Activated CD8-positive, alpha-beta memory T cell treated with anti-CD3 and anti-CD28 coated beads, Interleukin-2, amount 50 U/mL, for 1 hour (primary cell): ENCODE measurements around the gene PLD3.
"Not testable (repeated sequence)": the region's sequence is repeated elsewhere in the genome, so short reads cannot be mapped to it uniquely, and the experiment has no call there.

ENCODE experiments used
- DNase-seq: peaks from one replicate; pipeline ENCODE4 v3.0.0-alpha.2; 2020; ENCODE audit errors: extremely low read depth

Gene PLD3

DNA sequence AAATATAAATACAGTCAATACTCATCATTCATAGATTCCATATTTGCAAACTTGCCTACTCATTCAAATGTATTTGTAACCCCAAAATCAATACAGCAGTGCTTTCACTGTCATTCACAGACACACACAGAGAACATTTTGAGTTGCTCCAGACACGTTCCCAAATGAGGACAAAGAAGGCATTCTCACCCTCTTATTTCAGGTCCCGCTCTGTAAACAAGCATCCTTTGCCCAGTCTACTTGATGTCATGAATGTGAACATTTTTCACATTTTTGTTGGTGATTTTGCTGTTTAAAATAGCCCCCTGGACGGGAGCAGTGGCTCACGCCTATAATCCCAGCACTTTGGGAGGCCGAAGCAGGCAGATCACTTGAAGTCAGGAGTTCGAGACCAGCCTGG is 15.8 kb upstream of the PLD3 start:
- DNase-seq = no peak

DNA sequence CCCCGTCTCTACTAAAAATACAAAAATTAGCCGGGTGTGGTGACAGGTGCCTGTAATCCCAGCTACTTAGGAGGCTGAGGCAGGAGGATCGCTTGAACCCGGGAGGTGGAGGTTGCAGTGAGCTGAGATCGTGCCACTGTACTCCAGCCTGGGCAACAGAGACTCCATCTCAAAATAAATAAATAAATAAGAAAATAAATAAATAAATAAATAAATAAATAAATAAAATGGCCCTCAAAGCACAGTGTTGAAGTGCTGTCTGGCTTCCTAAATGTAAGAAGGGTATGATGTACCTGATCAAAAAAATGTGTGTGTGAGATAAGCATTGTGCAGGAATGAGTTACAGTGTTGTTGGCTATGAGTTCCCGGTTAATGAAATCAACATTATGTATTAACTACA is 15.4 kb upstream of the PLD3 start:
- DNase-seq = not testable (repeated sequence)

DNA sequence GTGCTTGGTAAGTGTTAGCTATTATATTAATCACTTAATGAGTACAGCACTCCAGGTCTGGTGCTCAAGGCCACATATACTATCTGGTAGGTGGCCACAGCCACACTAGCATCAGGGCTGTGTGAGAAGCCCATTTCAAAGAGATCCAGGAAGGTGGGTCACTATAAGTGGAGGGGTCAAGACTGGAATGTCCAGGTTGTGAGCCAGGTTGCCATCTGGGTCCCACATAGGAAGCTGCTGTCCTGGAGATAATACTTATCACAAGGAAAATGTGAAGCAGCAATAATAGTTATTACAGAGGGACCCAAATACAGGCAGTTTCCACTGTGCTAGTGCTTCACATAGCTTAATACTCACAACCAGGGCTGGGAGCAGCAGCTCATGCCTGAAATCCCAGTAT is 13.4 kb upstream of the PLD3 start:
- no peak for DNase-seq

DNA sequence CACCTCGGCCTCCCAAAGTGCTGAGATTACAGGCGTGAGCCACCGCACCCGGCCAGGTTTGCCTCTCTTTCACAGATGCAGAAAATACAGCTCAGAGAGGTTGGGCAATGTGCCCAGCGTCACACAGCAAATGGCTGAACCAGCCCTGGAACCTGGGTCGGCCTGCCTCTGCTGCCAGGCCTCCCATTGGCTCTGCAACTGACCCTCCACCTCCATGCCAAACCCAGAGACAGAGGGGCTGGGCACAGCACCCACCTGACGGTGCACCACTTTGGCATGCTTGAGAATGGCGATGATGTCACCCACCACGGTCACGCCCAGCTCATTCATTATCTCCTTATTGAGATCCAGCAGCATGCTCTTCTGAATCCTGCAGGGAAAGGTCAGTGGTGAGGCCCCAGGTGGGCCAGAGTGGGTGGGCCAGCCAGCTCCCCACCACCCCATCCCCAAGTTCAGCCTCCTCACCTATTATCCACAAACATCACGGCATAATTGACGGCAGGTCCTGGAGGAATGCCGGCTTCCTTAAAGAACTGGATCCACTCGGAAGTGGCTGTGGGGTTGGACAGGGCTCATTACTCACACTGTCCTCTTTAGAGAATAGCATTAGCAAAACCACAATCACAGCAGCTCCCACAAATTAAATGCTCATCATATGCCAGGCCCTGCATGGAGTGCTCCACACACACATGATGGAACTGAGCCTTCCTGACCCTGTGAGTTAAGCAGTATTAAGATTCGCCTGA is 12.5 kb upstream of the PLD3 start:
- DNase-seq = no peak

DNA sequence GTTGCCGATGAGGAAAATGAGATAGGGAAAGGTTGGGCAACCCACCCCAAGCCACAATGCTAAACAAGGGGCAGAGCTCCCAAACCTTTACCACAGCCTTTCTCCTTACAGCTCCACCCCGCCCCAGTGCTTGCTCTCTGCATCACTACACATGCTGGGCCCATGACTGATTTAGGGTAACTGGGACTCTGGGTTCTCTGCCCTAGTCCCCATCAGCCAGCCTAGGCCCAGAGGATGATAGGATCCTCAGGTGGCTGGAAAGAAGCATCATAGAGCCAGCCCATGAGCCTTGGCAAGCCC is 11.9 kb upstream of the PLD3 start:
- no peak for DNase-seq

DNA sequence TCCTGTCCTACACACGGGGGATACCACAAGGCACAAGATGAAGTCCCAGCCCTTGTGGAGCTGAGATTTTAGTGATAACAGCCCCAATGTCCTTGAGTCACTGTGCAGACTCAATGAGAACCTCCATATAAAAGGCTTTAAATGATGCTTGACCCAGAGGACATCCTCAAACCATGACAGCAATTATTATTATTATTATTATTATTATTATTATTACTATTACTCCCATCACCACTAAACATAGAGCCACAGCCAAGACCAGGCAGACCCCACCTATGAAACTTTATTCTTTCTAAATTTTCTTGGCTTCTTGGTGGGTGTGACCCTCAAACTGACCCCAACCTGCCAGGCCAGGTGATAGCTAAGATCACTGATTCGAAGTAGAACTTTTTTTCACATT is 11.4 kb upstream of the PLD3 start:
- no peak for DNase-seq

DNA sequence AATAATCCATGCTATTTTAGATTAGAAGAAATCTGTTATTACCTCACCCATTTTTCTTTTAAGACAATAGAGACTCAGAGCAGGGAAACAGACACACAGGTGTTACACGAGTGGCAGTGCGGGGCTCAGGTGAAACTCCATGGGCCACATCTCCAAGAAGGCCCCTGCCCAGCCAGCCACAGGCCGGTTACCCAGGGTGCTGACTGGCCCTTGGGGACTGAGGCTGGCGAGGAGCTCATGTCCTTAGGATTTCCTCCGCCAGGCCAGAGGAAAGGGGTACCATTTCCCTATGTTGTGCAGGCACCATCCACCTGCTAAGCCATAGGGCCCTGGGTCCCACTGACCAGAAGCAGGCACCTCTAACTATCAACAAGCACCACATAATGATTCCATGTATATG is 10.9 kb upstream of the PLD3 start:
- DNase-seq = no peak

DNA sequence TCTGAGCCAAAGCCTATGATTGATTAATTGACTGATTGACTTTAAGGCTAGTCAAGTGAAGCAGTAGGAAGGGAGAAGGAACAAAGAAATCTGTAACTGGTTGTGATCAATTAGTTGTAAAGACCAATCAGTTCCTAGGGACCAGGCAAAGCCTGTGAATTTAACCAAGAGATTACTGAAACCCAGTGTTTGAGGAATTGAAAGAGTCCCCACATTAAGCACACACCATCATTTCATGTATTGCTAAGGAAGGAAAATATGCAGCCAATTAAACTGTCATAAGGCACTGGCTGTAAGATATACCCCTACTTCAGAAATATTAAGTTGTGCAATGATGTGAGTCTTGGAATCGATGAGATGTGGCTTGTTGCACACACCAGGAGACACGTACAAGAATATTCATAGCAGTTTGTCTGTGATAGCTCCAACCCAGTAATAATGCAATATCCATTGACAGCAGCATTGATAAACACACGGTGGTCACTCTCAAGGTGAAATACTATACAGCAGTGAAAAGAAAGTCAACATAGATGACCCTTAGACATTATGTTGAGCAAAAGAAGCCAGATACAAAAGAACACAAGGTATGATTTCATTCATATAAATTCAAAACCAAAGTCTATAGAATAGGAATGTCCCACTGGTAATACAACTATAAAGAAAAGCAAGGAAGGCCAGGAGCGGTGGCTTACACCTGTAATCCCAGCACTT is 9.3 kb upstream of the PLD3 start:
- DNase-seq = no peak

DNA sequence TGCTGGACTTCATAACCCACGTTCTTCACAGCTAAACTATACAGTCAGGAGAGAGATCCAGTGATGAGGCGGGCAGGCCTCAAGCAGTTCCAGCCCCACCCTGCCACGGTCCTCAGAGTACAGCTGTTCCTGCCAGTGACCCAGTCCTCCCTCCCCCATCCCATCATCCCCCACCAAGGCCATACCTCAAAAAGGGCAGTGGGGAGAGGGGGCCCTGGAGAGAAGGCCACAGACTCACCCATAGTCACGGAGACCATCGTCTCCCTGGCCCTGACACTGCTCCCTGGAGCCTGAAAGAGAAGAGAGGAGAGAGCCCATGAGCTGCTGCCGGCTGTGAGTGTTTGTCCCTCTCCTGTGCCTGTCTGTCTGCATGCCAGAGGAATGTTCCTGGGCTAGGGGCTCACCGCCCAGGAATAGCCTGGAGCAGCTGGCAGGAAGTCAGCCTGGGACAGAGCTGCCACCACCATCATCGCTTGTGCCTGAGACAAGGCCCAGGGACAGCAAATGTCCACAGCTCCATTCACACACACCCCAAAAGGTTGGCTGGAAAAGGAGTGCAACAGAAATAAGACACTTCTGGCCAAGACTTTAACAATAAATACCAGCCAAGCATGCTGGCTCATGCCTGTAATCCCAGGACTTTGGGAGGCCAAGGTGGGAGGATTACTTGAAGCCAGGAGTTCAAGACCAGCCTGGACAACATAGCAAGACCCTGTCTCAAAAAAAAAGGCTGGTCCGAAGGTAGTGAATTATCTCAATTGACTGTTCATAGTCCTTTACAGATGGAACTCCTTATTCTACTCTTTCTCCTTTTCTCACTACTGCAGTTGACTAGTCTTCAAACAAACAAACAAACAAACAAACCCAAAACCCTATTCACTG is 6.7 kb upstream of the PLD3 start:
- no peak for DNase-seq

DNA sequence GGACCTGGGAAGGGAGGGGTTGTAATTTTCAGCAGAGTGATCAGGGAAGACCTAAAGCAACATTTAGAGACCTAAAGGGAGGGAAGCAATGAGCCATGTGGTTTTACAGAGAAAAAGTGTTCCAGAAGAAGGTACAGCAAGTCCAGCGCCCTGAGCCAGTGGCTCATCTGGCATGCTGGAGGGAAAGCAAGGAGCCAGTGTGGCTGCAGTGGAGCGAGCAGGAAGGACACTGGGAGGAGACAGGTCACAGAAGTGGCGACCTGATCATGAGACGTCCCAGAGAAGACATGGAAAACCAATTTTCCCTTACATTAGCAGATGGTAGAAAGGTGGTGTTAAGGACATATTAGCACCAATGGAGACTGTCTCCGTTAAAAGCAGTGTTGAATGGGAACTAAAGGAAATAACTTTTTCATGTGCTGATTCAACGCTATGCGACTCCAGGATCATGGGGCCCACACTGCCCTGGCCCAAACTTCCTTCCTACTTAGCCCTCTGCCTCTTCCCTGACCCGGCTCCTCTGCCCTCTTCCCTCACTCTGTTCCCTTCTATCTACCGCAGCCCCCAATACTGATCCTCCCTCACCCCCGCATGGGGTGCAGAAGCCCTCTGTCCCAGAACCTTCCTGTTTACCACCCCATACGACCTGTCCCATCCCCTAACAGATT is 5.7 kb upstream of the PLD3 start:
- DNase-seq = no peak

DNA sequence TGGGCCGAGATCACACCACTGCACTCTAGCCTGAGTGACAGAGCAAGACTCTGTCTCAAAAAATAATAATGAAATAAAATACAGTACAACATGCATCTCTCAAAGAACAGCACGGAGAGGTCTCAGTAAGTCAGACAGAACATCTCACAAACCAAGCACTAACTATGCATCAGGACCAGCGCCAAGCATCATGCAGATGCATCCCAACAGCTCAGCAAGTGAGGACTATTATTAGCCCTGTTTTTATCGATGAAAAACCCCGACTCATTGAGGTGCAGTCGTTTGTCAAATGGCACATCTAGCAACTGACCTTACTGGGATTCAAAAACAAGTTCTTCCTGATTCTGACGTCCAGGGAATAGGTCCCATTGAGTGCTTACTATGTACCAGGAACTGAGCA is 4.1 kb upstream of the PLD3 start:
- DNase-seq = no peak

DNA sequence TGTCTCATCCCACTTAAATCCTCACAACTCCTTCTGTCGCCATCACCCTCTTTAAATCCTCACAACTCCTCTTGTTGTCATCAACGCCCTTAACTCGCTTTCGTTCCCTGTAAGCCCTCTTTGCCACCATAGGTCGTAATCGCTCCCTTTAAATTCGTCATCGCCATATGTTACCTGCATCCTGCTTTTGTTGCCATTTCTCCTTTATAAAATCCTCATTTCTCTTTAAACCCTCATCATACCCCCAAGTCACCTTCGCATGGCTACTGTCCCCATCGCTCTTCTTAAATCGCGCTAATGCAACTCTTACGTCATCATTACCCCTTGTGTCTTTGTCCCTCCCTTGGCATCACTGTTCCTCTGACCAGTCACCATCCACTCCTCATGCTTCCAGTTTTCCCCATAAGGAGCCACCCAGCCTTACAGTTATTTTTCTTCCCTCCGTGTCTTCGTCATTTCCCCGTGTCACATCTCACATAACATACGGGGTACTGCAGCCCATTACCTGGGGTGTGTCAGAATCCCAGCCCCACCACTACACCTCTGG is 539 bp downstream of the PLD3 start:
- DNase-seq = no peak

DNA sequence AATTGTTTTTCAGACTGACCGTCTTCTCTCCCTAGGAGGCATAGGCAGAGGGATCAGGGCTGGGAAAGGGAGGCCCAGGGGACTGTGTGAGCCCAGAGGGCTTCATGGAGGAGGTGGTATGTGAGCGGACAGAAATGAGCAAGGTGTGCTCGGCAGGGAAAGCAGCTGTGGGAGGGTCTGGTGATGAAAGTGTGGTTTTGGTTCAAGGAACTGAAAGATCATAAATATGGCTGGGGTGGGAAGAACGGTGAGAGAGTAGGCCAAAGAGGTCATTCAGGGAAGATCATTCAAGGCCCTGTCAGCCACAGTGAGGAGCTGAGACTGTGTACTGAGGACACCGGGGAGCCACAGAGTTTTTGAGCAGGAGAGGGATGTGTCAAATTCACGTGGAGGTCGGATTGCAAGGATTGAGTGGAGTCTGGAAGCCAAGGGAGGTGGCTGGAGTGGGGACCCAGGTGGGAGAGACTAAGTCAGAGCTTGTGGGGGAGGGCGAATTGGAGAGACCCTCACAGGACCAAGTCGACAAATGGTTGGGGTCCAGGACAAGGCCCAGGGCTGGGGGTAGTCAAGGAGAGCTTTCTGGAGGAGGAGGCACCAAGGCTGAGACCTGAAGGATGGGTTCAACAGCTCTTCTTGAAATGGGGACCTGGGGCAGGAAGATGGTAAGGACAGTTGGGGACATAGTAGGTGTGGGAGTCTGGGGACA is 7.6 kb downstream of the PLD3 start:
- no peak for DNase-seq

DNA sequence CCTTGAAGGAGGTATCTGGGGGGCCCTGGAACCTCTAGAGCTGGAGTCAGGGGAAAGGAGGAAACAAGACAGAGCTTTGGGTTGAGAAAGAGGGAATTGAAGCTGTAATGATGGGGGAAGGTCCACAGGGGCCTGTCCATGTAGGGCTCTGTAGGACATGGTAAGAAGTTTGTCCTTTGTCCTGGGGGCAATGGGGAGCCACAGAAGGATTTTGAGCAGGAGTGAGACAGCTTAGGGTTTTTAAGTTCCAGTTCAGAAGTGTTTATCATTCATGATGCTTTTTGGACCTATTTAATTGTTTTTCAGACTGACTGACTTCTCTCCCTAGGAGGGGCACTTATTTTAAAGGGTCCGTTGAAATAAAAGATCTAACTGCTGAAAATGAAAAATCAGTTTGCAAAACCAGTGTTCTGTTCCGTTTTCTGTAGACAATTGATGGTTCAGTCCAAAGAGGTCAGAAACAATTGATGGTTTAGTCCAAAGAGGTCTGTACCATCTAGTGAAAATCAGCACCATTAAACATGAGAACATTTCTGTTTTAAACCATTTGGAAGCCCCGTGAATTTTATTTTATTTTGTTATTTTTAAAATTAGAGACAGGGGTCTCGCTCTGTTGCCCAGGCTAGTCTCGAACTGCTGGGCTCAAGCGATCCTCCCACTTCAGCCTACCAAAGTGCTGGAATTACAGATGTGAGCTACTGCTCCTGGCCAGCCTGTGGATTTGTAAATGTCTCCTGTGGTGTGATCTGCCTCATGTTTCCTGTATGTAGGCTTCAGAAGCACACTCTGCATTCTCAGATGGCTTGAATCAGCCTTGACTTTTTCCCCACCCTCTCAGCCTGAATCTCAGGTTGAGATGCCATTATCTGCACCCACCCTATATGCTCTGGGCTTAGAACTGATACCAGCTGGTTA is 8.4 kb downstream of the PLD3 start:
- DNase-seq = no peak

DNA sequence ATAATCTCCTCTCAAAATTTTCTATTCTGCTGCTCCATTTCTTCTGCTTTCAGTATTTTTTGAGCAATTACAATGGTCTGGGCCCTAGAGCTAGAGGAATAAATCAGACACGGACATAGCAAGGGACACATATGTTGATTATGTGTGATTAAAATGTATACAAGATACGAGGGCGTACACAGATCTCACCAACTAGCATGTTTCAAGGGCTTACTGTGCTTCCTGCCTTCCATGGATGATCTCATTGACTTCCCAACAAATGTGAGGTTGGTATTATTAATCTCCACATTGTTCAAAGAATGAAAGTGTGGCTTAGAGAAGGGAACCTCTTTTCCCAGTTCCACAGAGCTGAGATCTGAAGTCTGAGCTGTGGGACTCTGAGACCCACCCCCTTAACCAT is 9.1 kb downstream of the PLD3 start:
- no peak for DNase-seq

DNA sequence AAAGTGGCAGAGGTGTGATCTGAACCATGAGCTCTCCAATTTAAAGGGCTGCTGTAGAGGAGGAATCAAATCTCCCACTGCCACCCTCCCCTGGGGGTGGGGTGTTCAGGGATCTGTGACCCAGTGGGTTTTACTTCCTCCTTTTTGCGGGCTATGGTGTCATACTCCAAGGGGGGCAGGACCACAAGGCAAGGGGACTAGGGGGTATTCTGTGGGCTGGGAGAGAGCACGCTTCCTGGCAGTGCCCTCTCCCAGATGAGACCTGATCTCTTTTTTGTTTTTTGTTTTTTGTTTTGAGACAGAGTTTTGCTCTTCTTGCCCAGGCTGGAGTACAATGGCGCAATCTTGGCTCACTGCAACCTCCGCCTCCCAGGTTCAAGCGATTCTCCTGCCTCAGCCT is 10.3 kb downstream of the PLD3 start:
- no peak for DNase-seq

DNA sequence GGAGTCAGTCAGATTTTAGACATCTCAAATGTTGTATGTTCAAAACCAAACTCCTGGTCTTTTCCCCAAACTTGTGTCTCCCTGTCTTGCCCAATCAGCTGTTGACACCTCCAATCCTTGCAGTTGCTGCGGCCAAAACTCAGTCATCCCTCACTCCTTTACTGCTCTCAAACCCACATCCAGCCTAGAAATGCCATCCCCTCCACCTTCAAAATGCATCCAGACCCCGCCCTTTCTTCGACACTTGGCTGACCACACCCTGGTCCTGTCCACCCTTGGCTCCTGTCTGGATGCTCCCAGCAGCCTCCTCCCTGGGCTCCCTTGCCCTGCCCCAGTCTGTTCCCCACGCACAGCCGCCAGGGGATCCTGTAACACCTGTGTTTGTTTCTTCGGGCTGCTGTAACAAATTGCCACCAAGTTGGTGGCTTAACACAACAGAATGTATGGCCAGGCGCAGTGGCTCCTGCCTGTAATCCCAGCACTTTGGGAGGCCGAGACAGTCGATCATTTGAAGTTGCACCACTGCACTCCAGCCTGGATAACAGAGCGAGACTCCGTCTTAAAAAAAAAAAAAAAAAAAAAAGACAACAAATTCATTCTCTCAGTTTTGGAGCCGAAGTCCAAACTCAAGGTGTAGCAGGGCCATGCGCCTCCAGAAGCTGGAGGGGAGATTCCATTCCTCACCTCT is 11.7 kb downstream of the PLD3 start:
- no peak for DNase-seq

DNA sequence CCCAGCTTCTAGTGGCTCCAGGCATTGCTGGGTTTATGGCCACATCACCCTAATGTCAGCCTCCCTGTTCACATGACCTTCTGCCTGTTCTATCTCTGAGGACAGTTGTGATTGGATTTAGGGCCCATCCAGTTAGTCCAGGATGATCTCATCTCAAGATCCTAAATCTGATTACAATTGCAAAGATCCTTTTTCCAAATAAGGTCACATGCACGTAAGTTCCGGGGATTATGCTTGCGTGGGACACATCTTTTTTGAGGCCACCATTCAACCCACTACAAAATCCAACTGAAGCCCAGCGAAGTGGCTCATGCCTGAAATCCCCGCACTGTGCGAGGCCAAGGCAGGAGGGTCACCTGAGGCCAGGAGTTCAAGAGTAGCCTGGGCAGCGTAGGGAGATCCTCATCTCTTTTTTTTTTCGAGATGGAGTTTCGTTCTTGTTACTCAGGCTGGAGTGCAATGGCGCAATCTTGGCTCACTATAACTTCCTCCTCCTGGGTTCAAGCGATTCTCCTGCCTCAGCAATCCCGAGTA is 12.3 kb downstream of the PLD3 start:
- no peak for DNase-seq

DNA sequence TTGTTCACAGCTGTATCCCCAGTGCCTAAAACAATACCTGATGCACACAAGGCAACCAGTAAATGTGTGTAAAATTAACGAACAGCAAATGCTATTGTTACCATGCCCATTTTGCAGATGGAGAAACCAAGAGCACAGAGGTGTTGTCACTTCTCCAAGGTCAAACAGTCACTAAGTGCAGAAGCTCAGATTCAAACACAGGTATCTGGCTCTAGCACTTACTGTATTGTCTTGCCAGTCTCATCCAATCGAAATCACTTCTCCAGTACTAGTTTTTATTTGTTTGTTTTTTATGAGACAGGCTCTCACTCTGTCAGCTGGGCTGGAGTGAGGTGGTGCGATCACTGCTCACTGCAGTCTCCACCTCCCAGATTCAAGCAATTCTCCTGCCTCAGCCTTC is 13.7 kb downstream of the PLD3 start:
- DNase-seq = no peak
